ENCODE measurements around the gene LNP1.

LNP1 gene

DNA sequence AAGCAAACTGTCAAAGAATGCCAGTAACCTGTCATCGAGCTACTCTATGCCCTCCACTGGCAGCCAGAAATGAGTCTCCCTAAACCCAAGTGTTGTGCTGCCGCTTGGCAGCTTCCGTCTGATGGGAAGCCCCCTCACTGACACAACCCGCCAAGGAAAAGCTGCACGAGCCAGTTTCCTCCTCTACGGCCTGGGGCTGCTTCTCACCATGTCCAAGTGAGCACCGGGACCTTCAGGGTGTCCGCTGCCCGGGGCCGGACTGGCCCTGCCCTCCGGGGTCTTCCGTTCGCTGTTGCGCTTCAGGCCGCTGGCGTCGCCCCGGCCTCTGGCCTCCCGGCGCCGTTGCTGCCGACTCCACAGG lies 940 bp upstream of the LNP1 start:
- DNase-seq = peak; percentile 16

DNA sequence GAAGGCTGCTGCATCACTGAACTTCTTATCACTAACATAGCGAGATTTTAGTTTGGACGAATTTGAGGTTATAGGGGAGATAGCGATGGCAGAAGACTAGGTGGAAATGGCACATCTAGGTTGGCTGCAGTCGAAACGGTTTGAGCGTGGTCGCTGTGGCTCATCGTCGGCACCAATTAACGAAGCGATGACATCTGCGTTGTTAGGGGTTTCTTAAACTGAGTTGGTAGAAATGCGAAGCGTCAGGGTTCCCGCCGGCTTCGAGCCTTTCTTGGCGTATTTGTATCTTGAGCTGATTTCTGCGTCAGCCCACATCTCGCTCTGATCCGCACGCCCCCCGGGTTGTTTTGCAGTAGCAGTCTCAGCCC lies 319 bp downstream of the LNP1 start:
- DNase-seq = no peak

DNA sequence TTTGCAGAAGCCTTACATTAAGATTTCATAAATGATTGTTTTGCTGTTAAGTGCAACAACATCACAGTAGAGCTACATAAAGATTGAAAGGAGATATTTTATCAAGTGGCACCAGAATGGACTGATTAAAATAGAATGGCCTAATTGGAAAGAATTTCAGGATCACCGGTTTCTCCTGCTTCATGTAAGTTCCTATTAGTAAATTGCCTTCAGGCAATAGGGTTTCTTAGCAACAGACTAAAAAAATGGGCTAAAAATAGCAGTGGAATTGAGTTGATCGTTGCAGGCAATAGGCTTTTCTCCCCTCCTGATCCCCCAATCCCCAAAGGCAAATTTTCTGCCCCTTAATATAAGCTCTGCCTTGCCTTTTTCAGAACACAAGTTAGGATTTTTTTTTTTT lies 917 bp downstream of the LNP1 start:
- DNase-seq = peak; percentile 14

DNA sequence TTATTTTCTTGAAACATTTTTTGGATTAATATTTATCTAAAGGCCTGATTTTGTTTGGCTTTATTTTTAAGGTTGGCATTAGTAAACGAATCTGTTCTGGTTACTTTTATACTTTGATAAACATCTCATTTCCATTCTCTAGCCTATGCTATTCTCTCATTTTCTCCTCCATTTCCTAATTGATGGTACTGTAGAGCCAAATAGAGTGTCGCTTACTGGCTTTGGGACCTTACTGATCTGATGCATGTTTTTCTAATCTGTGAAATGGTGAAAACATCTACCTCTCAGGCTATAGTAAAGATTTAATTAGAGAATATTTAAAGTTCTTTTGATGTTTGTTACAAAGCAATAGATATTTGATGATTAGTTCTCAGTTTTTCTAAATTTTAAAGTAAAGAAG lies 1.6 kb downstream of the LNP1 start:
- DNase-seq = no peak

DNA sequence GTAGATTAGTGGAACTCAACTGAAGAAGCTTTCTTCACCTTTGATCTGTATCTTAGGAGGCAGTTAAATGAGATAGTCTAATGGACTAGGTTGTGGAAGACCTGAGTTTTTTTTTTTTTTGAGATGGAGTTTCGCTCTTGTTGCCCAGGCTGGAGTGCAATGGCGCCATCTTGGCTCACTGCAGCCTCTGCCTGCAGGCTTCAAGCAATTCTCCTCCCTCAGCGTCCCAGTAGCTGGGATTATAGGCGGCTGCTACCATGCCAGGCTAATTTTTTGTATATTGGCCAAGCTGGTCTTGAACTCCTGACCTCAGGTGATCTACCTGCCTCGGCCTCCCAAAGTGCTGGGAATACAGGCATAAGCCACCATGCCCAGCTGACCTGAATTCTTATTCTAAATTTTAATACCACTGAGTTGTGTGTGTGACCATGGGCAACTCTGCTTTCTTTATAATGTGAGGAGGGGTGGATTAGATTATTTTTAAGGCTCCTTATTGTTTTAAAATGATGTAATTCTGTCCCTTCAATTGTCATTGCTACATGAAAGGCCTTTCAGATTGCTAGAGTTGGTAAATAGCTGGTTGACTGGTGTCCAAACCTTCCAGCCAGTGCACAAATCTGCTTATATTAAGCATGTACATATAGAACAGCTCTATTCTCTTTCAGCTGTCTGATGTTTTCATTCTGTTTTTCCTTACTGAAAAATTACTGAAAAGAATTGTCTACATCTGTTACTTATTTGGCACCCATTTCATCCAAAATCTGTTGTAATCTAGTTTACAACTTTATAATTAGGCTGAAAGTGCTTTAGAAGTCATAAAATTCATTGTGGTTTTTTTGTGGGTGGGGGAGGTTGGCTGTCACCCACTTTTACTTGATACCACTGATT lies 2.3 kb downstream of the LNP1 start:
- DNase-seq = peak; percentile 18

DNA sequence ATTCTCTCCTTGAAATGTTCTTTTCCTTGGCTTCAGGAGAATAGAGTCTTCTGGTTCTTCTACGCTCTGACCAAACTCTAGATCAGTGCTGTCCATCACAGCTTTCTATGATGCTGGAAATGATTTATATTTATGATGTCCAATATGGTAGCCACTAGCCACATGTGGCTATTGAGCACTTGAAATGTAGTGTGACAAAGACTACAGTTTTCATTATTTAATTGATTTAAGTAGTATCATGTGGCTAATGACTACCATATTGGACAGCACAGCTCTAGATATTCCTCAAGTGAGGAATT lies 2.9 kb downstream of the LNP1 start:
- DNase-seq = no peak

DNA sequence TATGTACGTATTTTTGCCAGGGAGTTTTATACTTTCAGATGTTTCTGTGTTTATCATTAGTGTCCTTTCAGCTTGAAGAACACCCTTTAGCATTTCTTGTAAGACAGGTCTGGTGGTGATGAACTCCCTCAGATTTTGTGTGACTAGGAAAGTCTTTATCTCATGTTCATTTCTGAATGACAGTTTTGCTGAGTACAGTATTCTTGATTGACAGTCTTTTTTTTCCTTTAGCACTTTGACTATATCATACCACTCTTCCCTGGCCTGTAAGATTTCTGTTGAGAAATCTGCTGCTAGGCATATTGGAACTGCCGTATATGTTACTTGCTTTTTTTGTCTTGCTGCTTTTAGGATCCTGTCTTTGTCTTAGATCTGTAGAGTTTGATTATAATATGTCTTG lies 5.8 kb downstream of the LNP1 start:
- DNase-seq = no peak

DNA sequence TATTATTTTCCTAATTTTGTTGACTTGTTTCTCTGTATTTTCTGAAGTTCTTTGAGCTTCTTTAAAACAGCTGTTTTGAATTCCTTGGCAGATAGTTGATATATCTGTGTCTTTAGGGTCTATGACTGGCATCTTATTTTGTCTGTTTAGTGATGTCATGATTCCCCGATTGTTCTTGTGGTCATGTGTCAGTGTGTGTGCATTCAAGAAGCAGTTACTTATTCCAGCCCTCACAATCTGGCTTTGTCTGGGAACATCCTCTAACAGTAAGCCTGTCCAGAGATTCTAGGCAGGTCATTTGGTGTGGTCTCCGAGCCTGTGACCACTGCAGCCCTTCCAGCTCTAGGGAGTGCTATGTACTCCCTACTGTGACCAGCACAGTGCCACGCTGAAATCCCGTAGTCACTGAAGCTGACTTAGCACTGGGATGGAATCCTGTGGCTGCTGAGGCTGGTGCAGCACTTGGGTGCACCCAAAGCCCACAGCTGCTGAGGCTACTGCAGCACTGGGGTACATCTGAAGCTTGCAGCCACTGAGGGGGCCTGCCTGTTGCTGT lies 6.7 kb downstream of the LNP1 start:
- DNase-seq = no peak

DNA sequence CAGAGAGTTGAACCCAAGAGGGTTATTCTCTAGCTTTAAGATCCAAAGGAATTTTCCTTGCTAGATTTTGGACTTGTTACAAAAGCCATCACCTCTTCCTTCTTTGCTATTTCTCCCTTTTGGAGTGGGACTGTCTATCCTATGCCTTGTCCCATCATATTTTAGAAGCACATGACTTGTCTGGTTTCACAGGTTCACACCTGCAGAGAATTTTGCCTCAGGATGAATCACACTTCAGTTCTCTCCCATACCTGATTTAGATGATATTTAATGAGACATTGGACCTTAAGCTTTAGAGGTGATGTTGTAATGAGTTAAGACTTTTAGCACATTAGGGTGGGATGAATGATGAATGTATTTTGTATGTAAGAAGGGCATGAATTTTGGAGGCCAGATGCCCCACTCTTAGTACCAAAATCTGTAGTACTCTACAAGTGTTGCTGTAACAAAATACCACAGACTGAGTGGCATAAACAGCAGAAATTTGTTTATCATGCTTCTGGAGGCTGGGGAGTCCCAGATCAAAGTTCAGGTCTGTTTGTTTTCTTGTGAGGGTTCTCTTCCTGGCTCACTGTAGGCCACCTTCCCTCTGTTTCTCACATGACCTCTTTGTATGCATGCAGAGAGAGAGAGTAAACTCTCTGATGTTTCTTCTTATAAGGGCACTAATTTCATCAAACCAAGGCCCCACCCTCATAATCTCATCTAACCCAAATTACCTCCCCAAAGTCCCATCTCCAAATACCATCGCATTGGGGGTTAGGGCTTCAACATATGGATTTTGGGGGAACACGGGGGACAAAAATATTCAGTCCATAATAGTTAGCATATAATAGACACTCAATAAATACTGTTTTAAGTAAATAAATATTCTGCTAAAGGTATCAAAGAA lies 10.0 kb downstream of the LNP1 start:
- DNase-seq = no peak

DNA sequence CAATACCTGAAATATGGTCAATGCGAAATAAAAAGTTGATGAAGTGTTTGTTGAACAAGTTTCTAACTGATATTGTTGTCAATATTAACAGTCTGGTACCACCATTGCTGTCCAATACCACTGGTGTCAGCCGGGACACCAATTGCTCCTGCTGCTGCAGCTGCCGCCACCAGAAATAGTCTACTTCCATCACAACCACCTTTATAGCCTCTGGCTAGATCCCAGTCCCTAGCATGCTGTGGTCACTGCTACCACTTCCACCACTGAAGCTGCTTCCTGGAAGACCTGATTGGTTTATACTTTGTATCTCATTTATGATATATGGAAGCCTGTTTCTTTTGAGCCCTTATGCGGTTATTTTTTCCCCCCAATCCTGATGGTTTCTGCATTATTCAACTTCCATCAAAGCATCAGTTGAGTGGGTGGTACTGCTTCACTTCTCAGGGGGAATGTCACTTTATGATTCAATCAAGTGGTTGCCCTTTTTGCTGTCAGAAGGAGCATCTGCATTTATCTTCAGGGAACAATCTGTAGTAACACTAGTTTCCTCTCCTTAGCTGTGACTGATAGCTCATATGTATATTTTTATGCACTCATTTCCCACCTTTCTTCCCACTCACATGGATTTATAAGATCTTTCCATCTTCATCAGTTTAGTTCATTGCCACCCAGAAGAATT lies 11.7 kb downstream of the LNP1 start:
- no peak for DNase-seq

DNA sequence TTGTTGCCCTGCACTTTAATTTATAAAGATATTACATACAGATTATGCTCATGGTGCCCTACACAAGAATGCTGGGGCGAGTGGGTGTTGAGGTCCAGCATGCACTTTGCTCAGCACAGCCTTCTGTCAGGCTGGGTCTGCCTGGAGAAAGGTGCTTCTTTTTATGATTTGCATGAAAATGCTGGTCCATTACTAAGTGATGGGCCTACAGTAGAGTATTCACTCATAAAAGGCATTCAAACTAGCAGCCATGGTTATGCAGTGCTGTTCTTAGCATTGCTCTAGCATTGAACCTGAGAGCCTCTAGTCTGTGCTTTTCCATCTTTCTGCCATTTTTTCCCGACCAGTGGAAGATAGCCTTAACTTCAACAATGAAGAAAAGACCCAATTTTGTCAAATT lies 12.3 kb downstream of the LNP1 start:
- no peak for DNase-seq

DNA sequence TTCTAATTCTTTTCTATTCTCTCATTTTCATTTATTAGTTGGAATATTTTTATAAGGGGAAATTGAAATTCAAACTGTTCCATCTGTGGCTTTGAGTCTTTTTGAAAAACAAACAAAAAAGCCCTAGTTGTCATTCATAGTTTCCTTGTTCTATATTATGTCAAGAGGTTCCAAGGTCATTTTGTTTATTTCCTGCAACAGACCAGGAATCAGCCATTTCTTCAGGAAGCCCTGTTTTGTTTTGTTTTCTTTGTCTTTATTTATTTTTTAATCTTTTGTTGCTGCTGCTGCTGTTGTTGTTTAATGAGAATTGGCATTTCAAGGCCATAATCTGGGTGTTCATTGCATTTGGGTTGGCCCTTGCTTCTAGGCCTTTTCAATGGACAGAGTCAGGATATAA lies 14.8 kb downstream of the LNP1 start:
- no peak for DNase-seq

DNA sequence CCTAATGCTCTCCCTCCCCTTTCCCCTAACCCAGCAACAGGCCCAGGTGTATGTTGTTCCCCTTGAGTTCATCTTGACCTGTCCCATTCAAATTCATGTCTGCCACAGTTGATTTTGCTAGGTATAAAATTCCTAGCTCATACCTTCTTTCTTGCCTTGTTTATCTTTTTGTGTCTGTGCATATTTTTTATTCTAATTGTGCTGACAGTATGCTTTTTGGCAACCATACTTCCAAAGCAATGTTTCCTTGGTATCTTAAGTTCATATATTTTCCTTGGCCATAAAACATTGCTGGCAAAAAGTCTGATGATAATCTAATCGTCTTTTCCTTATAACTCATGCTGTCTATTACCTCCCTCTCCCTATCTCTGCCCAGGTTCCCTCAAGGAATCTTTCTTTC lies 15.5 kb downstream of the LNP1 start:
- no peak for DNase-seq

DNA sequence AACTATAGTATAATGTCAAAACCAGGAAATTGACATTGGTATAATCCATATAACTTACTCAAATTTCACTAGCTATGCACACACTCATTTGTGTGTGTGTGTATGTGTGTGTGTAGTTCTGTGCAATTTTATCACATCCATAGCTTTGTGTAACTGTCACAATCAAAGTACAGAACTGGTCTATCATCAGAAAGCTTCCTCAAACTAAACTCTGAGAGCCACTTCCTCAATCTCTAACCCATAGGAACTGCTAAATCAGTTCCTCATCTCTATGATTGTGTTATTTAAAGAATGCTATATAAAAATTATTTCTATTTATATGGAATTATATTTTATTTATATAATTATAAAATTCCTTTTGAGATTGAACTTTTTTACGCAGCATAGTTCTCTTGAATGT lies 18.1 kb downstream of the LNP1 start:
- DNase-seq = peak; percentile 86

DNA sequence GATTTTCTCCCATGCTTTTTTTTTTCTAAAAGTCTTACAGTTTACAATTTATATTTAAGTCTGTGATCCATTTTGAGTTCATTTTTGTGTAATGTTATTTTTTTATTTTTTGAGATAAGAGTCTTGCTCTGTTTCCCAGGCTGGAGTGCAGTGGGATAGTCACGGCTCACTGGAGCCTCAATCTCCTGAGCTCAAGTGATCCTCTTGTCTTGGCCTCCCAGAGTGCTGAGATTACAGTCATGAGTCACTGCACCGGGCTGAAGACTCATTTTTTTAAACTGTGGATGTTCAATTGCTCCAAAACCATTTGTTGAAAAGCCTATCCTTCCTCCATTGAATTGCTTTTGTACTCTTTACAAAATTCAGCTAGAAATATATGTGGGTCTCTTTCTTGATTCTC lies 19.5 kb downstream of the LNP1 start:
- no peak for DNase-seq

DNA sequence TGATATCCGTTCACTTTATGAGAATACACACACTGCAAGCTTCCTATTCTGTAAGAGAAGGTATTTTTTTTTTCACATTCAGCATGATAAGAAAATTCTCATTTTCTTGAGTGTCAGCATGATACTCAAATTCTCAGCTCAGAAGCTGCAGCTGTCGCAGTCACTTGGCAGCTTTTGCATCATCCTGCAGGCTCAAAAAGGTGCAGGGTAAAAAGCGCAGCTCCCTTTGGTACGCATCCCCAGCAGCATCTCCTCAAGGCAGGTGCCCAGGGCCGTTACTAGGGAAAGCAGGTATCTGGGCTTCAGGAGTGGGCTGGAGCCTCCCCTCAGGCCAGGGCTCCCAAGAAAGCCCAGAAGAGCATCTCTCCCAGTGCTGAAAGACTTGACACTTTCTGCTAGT lies 22.3 kb downstream of the LNP1 start:
- DNase-seq = no peak

DNA sequence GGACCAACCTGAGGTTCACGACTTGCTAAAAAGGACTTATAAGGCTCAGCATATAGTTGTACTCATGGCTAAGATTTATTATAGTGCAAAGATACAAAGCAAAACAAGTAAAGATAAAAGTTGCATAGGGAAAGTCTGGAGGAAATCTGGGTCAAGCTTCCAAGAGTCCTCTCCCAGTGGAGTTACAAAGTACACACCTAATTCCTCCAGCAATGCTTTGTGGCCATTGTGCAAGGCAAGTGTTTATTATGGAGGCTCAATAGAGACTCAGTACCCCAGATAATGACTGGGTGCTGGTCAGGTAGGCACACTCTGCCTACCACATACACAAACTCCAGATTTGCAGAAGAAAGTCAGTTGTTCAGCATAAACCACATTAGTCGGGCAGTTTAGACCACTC lies 22.9 kb downstream of the LNP1 start:
- DNase-seq = no peak

DNA sequence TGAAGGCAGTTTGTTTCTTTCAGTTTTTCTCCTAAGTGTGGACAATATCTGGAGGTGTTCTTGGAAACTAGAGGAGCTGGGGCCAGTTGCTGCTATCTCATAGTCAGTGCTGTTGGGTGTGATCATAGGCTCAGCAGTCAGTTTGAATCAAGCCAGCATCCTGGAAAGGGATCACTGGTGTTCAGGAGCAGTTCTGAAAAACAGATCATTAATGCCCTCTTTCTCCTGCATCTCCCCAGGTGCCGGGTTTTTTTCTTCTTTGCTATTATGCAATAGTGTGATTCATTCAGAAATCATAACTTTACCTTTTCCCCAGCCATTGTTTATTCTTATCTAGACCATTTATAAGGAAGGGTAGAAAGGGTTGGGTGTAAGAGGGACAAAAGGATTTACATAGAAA lies 24.0 kb downstream of the LNP1 start:
- no peak for DNase-seq

DNA sequence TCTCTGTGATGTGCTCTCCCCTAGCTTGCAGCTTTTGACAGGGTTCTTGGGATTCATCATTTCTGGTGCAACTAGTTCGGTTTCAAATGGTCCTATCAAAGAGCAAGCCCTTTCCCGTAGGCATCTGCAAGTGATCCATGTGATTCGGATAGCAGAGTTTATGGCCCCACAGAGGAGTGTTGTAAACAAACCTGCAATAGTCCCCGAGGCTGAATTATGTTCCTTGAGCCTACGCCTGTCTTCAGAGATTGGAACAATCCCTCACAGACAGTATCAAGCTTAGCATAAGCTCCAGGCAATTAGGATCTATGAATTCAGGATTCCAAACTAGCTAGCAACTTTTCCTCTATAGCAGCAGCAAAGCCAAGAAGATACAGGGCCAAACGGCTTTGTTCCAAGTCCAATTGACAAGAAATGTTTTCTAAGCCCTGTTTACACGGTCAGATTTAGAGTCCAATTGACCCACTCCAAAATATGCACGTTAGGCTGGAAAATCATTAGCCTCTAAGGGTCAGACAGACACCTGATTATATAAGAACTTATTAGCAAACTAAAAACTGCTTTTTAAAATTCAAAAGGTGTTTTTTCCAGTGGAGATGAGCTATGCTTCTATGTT lies 24.8 kb downstream of the LNP1 start:
- no peak for DNase-seq

DNA sequence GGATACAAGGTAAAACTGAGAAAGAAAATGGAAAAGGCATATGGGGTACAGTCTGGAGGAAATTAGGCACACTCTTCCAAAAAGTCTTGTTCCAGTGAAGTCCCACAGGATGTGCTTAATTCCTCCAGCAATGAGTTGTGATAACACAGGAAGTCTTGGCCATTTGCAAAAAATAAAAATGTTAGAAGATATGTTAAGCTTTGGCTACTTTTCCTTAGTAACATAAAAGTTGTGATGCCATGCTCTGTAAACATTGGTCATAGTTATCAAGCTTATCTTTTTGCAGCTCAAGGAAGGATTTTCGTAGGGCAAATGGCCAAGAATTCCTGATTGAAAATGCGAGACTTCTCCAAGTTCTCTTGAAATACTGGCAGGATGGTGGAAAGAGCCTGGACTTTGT lies 26.4 kb downstream of the LNP1 start:
- DNase-seq = no peak

DNA sequence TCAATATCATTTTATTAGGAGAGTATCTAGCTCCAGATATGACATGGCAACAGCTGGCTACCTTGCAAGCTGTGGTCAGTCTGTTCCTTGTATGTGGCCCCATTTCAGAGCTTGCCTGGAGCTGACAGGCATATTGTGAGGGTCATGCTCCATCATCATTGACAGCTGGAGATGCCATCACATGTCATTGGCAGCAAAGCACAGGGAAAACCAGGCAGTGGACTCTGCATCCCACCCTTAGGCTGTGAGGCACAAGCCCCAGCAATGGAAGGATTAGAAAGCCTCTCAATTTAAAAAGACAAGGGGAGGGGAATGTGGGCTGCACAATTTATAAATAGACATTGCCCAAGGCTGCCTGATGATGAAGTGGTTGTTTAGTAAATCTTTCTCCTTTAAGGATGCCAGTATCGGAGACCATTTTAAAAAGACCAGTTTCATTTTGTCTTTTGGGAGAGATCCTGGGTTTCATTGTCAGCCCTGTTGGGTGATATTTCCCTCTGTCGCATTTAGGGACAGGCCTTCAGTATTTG lies 27.9 kb downstream of the LNP1 start:
- DNase-seq = no peak

DNA sequence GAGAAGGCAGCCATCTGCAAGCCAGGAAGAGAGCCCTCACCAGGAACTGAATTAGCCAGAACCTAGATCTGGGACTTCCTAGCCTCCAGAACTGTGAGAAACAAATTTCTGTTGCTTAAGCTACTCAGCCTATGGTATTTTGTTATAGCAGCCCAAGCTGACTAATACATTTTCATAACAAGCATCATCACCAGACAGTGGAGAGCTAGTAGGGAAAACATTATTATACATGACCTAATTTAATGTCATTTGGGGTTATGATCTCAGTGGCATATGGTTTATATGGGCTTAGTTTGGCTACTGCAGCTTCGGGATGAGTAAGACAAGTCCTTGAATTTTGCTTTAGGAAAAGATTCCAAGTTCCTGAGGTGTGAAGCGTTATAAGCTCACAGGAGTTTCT lies 35.6 kb downstream of the LNP1 start:
- no peak for DNase-seq
